GM10266 (cell line): ENCODE data around the gene EMB.
"Not testable (repeated sequence)": the region's sequence is repeated elsewhere in the genome, so short reads cannot be mapped to it uniquely, and the experiment has no call there.

Experiments used
- DNase-seq: peaks from one replicate; pipeline ENCODE4 v3.0.0; 2012; ENCODE audit errors: extremely low spot score
- TF ChIP-seq, protein P1 (sequence below): IDR thresholded peaks from 2 replicates; pipeline ENCODE4 v1.5.1; 2012; ENCODE audit warnings: mild to moderate bottlenecking, low read depth; ENCODE audit not compliant: control insufficient read depth, insufficient read depth; ENCODE audit errors: missing control alignments

EMB gene

DNA sequence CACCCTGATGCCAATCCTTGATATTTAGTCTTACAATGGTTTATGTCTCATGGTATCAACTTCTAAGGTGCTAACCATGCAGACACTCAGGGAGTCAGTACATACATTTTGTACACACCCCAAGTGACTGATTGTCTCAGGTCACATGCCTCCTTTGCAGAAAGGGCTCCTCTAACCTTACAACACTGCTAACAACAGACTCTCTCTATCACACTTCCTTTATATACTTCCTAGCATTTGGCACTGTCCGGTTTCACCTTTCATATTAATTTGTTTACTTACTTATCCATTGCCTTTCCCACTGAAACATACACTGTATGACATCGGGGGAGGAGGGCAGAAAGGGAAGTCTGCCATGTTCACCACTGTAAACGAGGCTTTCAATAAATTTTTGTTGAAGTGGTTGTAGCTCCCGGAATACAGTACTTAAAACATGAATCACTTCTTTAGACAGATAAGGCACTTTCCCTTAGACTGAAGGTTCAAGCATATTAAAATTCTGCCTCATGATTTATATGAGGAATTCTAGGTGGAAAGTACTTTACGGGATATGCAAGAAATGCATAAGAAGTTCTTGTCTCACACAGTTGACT lies 20.6 kb downstream of the EMB start:
- DNase-seq: no peak
- TF ChIP-seq, protein P1, sequence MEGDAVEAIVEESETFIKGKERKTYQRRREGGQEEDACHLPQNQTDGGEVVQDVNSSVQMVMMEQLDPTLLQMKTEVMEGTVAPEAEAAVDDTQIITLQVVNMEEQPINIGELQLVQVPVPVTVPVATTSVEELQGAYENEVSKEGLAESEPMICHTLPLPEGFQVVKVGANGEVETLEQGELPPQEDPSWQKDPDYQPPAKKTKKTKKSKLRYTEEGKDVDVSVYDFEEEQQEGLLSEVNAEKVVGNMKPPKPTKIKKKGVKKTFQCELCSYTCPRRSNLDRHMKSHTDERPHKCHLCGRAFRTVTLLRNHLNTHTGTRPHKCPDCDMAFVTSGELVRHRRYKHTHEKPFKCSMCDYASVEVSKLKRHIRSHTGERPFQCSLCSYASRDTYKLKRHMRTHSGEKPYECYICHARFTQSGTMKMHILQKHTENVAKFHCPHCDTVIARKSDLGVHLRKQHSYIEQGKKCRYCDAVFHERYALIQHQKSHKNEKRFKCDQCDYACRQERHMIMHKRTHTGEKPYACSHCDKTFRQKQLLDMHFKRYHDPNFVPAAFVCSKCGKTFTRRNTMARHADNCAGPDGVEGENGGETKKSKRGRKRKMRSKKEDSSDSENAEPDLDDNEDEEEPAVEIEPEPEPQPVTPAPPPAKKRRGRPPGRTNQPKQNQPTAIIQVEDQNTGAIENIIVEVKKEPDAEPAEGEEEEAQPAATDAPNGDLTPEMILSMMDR: no peak

DNA sequence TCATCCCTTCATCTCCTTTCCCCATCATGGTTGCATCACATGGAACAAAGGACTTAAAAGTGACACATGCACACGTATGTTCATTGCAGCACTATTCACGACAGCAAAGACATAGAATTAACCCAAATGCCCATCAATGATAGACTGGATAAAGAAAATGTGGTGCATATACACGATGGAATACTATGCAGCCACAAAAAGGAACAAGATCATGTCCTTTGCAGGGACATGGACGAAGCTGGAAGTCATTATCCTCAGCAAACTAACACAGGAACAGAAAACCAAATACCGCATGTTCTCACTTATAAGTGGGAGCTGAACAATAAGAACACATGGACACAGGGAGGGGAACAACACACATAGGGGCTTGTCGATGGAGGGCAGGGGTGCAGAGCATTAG lies 21.4 kb downstream of the EMB start:
- DNase-seq: not testable (repeated sequence)

DNA sequence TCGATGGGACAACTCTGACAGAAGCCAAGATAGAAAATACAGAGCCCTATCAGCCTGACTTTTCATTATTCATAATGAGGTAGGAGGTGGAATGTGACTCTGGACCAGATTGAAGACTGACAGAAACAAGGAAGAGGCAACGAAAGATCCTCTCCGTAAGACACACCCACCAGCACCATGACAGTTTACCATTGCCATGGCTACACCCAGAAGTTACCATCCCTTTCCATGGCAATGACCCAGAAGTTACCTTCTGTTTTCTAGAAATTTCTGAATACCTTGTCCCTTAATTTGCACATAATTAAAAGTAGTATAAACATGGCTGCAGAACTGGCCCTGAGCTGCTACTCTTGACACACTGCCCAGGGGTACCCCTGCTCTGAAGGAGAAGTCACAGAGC lies 24.5 kb downstream of the EMB start:
- not testable (repeated sequence) for DNase-seq

DNA sequence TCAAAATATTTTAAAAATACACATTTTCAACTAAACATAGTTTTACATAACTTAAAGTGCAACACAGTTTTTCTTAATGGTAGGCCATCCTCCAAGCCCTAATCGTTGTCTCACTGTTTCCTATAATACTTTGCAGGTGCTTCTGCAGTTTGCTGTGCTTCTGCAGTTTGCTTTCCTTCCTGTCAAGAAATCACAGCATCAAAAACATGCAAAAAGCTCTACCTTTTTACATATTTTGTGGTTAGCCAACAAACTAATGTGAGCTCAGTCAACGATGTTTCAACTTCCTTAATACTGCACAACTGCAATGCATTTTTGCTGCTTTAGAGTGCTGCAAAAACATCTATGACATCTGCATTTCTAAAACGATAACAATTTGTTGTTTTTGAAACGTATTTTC lies 25.2 kb downstream of the EMB start:
- DNase-seq: no peak
- TF ChIP-seq, protein P1: no peak

DNA sequence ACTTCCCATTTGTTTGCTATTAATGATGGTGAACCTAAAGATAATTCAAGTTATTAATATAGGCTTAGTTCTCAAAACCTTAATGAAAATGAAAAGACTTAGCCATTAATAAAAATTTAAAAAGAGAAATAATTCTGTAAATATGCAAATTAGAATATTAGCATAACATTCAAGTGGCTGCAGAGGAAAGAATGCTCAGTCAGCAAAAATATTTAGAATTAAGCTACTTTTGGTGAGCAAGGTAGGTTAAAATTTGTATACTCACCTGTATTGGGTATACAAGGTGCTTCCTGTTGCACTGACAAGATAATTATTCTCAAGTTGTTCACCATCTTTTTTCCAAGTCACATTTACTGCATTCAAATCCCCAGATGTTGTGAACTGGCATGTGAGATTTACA lies 30.2 kb downstream of the EMB start:
- not testable (repeated sequence) for DNase-seq

DNA sequence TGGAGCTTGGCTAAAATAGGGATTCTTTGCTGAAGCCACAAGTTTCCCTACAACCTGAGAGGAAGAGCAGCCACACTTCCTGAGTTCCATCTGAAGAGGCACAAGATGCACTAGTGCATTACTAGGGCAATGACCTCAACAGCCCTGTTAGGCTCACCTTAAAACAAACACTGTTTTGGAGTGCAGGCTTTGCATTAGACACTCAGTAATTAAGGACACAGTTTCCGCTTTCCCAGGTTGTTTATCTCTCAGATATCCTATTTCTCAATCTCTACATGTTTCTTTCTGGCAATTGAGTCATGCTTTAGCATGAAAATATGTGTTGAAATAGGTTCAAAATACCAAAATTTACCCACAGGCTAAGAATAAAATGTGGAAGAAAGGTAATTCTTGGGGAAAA lies 34.2 kb downstream of the EMB start:
- TF ChIP-seq, protein P1: no peak
- no peak for DNase-seq

DNA sequence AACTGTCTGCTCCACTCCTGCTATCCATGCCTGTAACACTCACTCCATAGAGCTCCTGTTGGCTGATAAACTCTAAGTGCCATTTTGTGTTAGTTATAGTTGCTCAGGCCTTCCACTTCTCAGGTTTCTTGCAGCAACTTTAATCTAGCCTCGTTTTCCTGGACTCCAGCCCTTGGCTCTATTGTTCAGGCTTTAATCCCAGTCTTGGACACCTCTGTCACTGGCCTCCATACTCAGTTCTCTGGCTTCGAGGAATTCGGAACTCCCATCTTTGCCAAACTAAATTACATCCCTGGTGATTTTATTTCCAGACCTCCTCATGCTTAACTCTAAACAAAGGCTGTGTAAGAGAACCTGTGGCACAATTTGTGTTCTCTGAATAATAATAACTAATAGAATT lies 39.8 kb downstream of the EMB start:
- TF ChIP-seq, protein P1: no peak
- DNase-seq: no peak

DNA sequence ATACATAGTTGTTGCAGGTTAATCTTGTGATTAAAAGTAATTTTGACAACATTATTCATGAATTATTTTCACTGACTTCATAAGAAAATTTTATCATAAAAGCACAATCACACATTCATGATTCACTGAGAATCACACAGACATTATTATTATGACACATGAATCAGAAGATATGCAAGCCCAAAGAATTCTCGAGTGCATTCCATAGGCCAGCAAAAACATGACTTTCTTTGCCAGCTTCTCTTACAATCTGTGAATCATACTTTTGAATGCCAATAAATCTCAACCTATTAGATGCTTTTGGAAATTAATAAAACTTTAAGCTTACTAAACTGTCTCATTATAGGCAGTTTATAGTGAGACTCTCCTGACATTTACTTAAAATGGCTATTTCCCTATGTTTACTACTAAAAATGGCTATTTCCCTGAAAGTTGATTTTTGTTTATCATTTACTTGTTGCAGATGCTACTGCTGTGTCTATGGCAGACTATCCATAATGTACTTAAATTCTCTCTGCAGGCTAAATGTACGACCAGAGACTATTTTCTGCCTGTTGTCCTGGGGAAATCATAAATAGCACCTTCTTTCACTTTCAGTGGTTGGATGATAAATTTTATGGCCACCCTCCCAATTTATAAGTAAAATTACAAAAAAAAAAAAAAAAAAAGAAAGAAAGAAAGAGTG lies 47.0 kb downstream of the EMB start:
- not testable (repeated sequence) for DNase-seq

DNA sequence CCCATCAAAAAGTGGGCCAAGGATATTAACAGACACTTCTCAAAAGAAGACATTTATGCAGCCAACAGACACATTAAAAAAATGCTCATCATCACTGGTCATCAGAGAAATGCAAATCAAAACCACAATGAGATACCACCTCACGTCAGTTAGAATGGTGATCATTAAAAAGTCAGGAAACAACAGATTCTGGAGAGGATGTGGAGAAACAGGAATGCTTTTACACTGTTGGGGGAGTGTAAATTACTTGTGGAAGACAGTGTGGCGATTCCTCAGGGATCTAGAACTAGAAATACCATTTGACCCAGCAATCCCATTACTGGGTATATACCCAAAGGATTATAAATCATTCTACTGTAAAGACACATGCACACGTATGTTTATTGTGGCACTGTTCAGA lies 48.8 kb downstream of the EMB start:
- not testable (repeated sequence) for DNase-seq

DNA sequence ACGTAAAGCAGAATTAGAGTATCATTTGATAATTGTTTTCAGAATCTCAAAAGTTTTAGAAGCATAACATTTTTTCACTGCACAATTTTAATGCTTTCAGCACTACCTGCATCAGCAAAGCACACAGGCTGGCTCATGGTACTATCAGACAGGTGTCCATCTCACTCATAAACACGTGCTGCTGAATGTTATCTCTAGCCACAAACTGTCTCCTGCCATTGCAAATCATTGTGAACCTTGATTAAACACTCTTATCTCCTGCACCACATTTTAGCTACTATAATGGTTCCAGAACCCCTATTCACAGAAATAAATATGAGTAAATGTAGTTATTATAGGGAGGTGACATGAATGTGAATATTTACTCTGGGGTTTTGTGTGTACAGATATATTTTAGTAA lies 56.7 kb downstream of the EMB start:
- not testable (repeated sequence) for DNase-seq

DNA sequence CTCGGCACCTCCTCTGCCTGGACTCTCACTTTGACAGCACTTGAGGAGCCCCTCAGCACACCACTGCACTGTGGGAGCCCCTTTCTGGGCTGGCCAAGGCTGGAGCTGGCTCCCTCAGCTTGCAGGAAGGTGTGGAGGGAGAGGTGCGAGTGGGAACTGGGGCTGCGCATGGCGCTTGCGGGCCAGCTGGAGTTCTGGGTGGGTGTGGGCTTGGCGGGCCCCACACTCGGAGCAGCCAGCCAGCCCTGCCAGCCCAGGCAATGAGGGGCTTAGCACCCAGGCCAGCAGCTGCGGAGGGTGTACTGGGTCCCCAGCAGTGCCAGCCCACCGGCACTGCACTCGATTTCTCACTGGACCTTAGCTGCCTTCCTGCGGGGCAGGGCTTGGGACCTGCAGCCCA lies 64.4 kb downstream of the EMB start:
- not testable (repeated sequence) for DNase-seq

DNA sequence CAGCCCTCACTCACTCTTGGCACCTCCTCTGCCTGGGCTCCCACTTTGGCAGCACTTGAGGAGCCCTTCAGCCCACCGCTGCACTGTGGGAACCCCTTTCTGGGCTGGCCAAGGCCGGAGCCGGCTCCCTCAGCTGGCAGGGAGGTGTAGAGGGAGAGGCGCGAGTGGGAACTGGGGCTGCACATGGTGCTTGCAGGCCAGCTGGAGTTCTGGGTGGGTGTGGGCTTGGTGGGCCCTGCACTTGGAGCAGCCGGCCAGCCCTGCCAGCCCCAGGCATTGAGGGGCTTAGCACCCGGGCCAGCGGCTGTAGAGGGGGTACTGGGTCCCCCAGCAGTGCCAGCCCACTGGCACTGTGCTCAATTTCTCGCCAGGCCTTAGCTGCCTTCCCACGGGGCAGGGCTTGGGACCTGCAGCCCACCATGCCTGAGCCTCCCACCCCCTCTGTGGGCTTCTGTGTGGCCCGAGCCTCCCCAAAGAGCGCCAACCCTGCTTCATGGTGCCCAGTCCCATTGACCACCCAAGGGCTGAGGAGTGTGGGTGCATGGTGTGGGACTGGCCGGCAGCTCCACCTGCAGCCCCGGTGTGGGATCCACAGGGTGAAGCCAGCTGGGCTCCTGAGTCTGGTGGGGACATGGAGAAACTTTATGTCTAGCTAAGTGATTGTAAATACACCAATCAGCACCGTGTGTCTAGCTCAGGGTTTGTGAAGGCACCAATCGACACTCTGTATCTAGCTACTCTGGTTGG lies 71.6 kb downstream of the EMB start:
- not testable (repeated sequence) for DNase-seq
